Gastroesophageal sphincter (tissue), 4 donors: ENCODE measurements around the gene TOMM34. TPM values are rescaled to one million over a fixed set of nuclear protein-coding genes. Genes with fewer than 3 reads are reported as not detected.

Experiments used
- ATAC-seq: fragments of 150-250 bp; one replicate; pipeline ENCODE4 v1.9.1; 2016; ENCODE audit warnings: mild to moderate bottlenecking, moderate library complexity
- H3K27ac ChIP-seq, 4 donors: fragments of 200-600 bp; sonication (generic) in 3 of 4; 1 replicate in 3 of 4; 2 replicates in 1 of 4; pipeline ENCODE4 v1.5.1; 2016 to 2019
- H3K27me3 ChIP-seq: fragments of 200-600 bp; sonication (generic); one replicate; pipeline ENCODE4 v1.5.1; 2019
- H3K36me3 ChIP-seq, 2 donors: fragments of 200-600 bp; sonication (generic); one replicate each; pipeline ENCODE4 v1.5.1; 2019; ENCODE audit warnings: control low read depth in 1 of 2
- H3K4me1 ChIP-seq, 3 donors: fragments of 200-600 bp; sonication (generic); 1 replicate in 2 of 3; 2 replicates in 1 of 3; pipeline ENCODE4 v1.5.1; 2016 to 2019; ENCODE audit warnings: control low read depth in 2 of 3
- H3K4me3 ChIP-seq, 2 donors: fragments of 200-600 bp; sonication (generic); one replicate each; pipeline ENCODE4 v1.5.1; 2019; ENCODE audit warnings: mild to moderate bottlenecking in 1 of 2, moderate library complexity in 1 of 2
- H3K9me3 ChIP-seq, 3 donors: fragments of 200-600 bp; sonication (generic); one replicate each; pipeline ENCODE4 v1.5.1; 2017 to 2019; ENCODE audit warnings: control low read depth in 2 of 3
- EP300 ChIP-seq: sonication (generic); formaldehyde crosslinking; IDR thresholded peaks from one replicate; pipeline ENCODE4 v1.6.1; 2017; ENCODE audit warnings: antibody characterized with exemption, mild to moderate bottlenecking
- POLR2A ChIP-seq, 2 donors: fragments of 450-650 bp; IDR thresholded peaks; one replicate each; pipeline ENCODE4 v1.6.1; 2017; ENCODE audit warnings: antibody characterized with exemption in 2 of 2, mild to moderate bottlenecking in 2 of 2, moderate library complexity in 1 of 2
- POLR2AphosphoS5 ChIP-seq: sonication (generic); formaldehyde crosslinking; IDR thresholded peaks from one replicate; pipeline ENCODE4 v1.6.1; 2017; ENCODE audit warnings: antibody characterized with exemption
- WGBS, 2 donors: methylation state at CpG; one replicate each; pipeline ENCODE4 v1.1.5; 2018; ENCODE audit warnings: low coverage in 1 of 2; 5-methylcytosine and 5-hydroxymethylcytosine counted together
- total RNA-seq, 4 donors: library from RNA; depleted of rRNA; stranded (reverse); fragments of >200 nt; gene quantifications; one replicate each; pipeline ENCODE4 v1.1.0, GENCODE V29; 2016
- TF ChIP-seq, protein P1 (sequence below), 4 experiments: fragments of 200-600 bp in 2 of 4; fragments of 450-650 bp in 2 of 4; sonication (generic) in 1 of 4; IDR thresholded peaks; one replicate each; pipeline ENCODE4 v1.5.1; 2017 to 2019; ENCODE audit warnings: antibody characterized with exemption in 4 of 4, mild to moderate bottlenecking in 2 of 4, moderate library complexity in 2 of 4

TOMM34 gene
- total RNA-seq, 4 donors from 2014 or later = 6.8 to 16.5 (median 13.8) TPM

DNA sequence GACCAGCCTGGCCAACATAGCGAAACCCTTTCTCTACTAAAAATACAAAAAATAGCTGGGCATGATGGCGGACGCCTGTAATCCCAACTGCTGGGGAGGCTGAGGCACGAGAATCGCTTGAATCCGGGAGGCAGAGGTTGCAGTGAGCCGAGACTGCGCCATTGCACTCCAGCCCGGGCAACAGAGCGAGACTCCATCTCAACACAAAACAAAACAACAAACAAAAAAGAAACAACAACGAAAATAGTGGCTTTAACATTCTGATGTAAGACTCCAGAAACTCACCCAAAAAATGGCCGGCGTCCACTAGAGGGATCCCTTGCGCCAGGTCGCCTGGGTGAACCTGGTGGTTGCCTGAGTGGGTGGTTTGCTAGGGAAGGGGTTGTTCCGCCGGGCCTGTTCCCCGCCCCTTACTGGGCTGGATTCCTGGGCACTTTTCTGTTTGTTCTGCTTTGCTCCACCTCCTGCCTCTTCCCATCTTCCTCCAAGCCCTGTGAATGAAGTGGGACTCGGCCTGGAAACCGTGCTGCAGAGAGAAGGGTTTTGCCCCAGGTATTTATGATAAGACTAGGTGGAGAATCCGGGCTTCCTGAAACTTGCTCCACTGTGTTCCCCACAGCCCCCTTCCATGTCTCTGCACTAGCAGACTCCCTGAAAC lies 48.8 kb downstream of the TOMM34 start:
- H3K27me3 ChIP-seq = no peaks in the 10 kb centered on the region
- no peaks in the 10 kb centered on the region for H3K9me3 ChIP-seq
- H3K36me3 ChIP-seq = peaks cover 0 to 34% of the 10 kb centered on the region in 2 donors
- H3K4me1 ChIP-seq = peaks cover 0 to 20% (median 4%) of the 10 kb centered on the region in 3 donors
- no peak for ATAC-seq
- no peak overlapping the region for H3K4me3 ChIP-seq
- no peak for TF ChIP-seq POLR2A (IDR thresholded peaks at IDR 0.05)
- TF ChIP-seq, protein P1, sequence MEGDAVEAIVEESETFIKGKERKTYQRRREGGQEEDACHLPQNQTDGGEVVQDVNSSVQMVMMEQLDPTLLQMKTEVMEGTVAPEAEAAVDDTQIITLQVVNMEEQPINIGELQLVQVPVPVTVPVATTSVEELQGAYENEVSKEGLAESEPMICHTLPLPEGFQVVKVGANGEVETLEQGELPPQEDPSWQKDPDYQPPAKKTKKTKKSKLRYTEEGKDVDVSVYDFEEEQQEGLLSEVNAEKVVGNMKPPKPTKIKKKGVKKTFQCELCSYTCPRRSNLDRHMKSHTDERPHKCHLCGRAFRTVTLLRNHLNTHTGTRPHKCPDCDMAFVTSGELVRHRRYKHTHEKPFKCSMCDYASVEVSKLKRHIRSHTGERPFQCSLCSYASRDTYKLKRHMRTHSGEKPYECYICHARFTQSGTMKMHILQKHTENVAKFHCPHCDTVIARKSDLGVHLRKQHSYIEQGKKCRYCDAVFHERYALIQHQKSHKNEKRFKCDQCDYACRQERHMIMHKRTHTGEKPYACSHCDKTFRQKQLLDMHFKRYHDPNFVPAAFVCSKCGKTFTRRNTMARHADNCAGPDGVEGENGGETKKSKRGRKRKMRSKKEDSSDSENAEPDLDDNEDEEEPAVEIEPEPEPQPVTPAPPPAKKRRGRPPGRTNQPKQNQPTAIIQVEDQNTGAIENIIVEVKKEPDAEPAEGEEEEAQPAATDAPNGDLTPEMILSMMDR (IDR thresholded peaks at IDR 0.05) = peak in 1 of 4 experiments; percentile 11
- H3K27ac ChIP-seq = no peak overlapping the region
- 48 to 64% methylated on average over 6 to 9 of the region's 21 CpGs for WGBS, 2 donors

DNA sequence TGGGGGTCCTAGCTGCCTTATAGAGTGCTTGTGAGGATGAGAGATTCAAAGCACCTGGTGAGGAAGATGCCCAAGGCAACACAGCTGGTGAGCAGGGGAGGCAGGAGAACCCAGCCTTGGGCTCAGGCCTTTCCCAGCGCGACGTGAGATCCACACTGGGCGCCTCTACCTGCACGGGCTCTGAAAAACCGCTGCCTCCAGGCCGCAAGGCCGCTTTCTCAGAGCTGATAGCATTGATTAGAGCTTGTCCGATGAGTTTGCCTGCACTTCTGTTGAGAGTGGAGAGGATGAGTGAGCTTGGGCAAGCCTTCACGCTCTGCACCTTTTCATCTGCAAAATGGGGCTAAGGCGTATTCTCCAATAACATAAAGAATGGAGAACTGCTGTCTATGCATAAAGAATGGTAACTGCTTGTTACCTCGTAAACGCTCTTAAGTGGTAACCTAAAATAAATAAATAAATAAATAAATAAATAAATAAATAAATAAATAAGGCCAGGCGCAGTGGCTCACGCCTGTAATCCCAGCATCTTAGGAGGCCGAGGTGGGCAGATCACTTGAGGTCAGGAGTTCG lies 49.4 kb downstream of the TOMM34 start:
- no peak for ATAC-seq
- no peak for TF ChIP-seq POLR2A (IDR thresholded peaks at IDR 0.05)
- TF ChIP-seq, protein P1 (IDR thresholded peaks at IDR 0.05) = no peak
- TF ChIP-seq EP300 = no peak
- TF ChIP-seq POLR2AphosphoS5 = no peak
- peaks cover 0 to 20% (median 4%) of the 10 kb centered on the region in 3 donors for H3K4me1 ChIP-seq
- H3K9me3 ChIP-seq = no peaks in the 10 kb centered on the region
- peak overlapping the region in 1 of 2 donors; percentile 67 for H3K4me3 ChIP-seq
- no peaks in the 10 kb centered on the region for H3K27me3 ChIP-seq
- H3K27ac ChIP-seq = no peak overlapping the region
- H3K36me3 ChIP-seq = peaks cover 0 to 40% of the 10 kb centered on the region in 2 donors
- 40 to 80% methylated on average over 1 to 2 of the region's 17 CpGs for WGBS, 2 donors

DNA sequence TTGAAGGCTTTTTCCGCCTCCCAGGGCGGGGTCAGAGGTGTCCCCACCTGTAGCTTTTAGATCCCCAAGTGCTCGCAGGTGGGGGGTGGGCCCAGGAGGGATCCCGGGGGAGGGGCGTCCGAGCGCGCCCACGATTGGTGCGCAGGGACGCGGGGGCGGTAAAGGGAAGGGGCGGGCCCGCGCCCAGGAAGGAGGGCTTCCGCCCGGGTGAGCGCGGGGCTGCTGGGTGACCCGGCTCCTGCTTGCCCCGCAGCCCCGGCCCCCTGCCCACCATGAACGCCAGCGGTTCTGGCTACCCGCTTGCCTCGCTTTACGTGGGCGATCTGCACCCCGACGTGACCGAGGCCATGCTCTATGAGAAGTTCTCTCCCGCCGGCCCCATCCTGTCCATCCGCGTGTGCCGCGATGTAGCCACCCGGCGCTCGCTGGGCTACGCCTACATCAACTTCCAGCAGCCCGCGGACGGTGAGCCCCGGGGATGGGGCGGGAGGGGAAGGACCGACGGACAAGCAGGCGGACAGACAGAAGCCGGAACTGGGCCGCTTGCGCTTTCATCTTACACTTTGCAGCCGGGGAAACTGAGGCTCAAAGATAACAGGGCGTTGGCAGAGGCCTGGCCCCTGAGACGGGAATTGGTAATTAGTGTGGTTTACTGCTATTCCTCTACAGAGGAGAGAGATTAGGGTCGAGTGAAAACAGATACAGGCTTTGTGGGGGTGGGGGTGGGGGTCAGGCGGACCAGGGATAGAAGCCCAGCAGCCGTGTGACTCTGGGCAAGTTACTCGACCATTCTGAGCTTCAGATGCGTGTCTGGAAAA lies 50.1 kb downstream of the TOMM34 start, which contains the start of gene PABPC1L:
Gene PABPC1L (plus strand): TSS at position 189 of the 818 bp plus-strand sequence. CDS start 84 bp downstream, at position 273.
- Histone ChIP-seq H3K4me3 (peak within 1 kb of the TSS; percentile 56 to 67), H3K27ac (peak within 1 kb of the TSS in 1 of 4 donors; percentile 30), H3K27me3 (no peaks in the 10 kb centered on the region), H3K4me1 (peaks cover 0 to 20% (median 4%) of the 10 kb centered on the region in 3 donors), H3K36me3 (peaks cover 0 to 47% of the 10 kb centered on the region in 2 donors), H3K9me3 (no peaks in the 10 kb centered on the region)
- TF ChIP-seq EP300 (no peak), POLR2A (IDR thresholded peaks at IDR 0.05) (peak in 1 of 2 donors; percentile 18)
- WGBS, 2 donors = 0 to 8% methylated on average over 1 to 6 of the region's 61 CpGs
- peak; percentile 89 for ATAC-seq

DNA sequence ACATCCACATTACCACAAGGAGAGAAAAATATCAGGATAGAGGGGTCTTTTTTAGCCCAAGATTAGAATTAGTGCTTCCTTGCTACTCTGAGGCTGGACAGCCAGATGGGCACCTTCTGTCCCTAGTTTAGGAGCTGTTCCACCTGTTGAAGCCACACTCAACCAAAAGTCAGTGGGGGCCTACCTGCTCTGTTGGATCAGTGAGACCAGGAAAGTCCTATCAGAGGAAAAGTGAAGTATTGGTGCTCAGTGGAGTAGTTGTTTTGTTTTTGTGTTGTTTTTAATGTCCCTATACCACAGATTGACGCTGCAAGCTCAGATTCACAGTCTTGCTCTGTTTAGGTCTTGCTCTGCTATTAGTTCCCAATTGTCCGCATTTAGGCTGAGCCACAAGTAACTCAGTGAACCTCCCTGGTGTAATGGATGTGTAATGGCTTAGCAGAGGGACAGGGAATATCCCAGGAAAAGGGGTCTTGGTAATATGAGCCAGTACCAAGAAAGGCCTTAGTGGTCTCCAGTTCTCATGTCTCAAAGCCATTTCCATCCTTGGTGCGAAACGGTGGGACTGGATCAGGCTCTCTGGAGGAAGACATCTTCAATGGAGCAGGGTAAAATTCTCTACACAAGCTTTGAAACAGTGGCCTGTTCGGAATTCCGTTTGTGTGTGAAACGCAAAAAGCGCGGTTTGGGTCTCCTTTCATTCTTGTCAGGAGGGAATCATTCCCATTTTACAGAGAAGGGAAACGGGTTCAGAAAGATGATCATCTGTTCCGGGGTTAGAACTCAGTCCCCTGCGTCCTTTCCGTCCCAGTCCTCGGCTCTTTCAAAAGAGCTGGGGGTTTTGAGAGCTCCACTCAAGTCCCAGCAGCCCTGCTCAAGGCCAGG lies 51.0 kb downstream of the TOMM34 start:
- peaks cover 0 to 20% (median 4%) of the 10 kb centered on the region in 3 donors for H3K4me1 ChIP-seq
- H3K4me3 ChIP-seq = peak overlapping the region; percentile 56 to 67
- no peaks in the 10 kb centered on the region for H3K9me3 ChIP-seq
- H3K36me3 ChIP-seq = peaks cover 3 to 56% of the 10 kb centered on the region in 2 donors
- ATAC-seq = no peak
- 19 to 34% methylated on average over 10 to 11 of the region's 14 CpGs for WGBS, 2 donors
- peak overlapping the region in 1 of 4 donors; percentile 30 for H3K27ac ChIP-seq
- TF ChIP-seq EP300 (no peak), POLR2AphosphoS5 (no peak), POLR2A (IDR thresholded peaks at IDR 0.05) (no peak)
- TF ChIP-seq, protein P1 (IDR thresholded peaks at IDR 0.05) = no peak
- H3K27me3 ChIP-seq = no peaks in the 10 kb centered on the region
